ENCODE measurements around the gene WDR33.
A peak's percentile ranks its signal among the peaks of the same experiment; 100 is the strongest.

Gene WDR33

DNA sequence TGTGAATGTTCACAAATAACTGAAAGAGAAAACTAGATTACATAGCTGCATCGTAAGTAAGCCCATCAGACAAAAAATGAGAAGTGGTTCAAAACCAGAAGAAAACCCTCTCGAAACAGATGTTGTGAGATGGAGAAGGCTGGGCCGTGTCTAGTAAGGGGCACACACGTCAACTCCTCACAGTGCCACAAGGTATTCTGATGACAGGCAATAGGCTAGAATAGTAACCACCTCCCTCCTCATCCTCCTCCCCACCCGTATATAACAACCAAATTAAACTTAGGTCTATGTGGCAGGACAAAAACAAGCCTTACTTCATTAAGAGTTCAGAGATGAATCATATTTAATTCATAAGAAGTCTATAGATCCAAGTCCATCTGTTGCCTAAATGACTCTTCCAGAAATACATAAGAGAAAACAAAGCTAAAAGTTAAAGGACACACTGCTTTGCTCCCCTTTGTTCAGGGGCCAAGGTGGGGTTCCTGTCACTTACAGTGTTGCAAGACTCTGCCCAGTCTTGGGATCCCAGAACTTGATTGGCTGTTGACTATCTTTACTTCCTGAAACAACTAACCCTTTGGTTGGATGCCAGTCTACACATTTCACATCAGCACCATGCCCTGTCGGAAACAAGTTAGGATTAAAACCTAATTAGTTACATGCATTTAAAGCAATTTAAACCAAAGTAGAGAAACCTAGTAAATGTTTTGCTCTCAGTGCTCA, 84.7 kb downstream of the WDR33 start:
- FAIRE-seq (peak; percentile 38), DNase-seq (ENCODE audit: insufficient read length, low spot score) (no peak)
- TF ChIP-seq POU2F2 (IDR thresholded peaks at IDR 0.05; ENCODE audit: low read depth, low read length) (no peak), POLR2AphosphoS5 (IDR thresholded peaks at IDR 0.05; ENCODE audit: low read depth, low read length) (no peak), POLR2A (IDR thresholded peaks at IDR 0.05; ENCODE audit: low read depth, low read length) (no peak), TAF1 (IDR thresholded peaks at IDR 0.05; ENCODE audit: low read depth, low read length) (no peak), SPI1 (IDR thresholded peaks at IDR 0.05; ENCODE audit: low read depth, low read length) (no peak), PAX5 (IDR thresholded peaks at IDR 0.05; ENCODE audit: insufficient read depth, low read length, severe bottlenecking) (no peak)

DNA sequence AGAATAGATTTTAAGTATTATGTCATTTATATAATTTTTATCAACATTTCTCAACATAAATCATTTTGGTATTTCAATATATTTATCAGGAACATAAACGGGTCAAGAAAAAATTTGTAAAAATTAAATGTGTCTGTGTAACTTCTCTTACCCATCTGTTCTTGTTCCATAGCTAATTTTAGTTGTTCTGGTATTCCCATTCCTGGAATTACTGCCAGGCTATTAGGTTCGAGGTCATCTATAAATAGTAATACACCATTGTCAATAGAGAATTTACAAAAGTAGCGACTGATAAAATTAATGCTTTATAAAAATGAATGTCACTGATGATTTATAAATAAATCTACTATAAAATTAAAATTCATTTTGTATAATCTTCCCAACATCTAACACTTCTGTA, 88.2 kb downstream of the WDR33 start:
- no peak for FAIRE-seq
- DNase-seq (ENCODE audit: insufficient read length, low spot score): no peak
- TF ChIP-seq POLR2A (IDR thresholded peaks at IDR 0.05; ENCODE audit: low read depth, low read length) (no peak), PAX5 (IDR thresholded peaks at IDR 0.05; ENCODE audit: insufficient read depth, low read length, severe bottlenecking) (no peak), POLR2AphosphoS5 (IDR thresholded peaks at IDR 0.05; ENCODE audit: low read depth, low read length) (no peak), SPI1 (IDR thresholded peaks at IDR 0.05; ENCODE audit: low read depth, low read length) (no peak), TAF1 (IDR thresholded peaks at IDR 0.05; ENCODE audit: low read depth, low read length) (no peak), POU2F2 (IDR thresholded peaks at IDR 0.05; ENCODE audit: low read depth, low read length) (no peak)

DNA sequence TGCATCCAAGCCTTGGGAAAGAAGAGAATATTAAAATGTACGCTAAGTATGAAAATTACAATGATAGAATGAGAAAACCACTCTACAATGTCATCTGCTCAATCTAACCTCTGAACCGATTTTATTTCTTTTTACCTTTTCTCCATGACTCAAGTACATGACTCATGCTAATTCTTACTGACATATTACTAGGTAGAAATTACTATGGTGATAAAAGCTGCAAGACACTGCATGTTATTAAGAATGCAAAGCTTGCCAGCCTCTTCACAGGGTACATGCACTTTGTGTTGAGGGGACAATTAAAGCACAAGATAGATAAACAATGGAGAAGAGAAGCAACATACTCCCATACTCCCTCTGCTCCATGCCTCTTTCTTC, 89.0 kb downstream of the WDR33 start:
- TF ChIP-seq POLR2A (IDR thresholded peaks at IDR 0.05; ENCODE audit: low read depth, low read length) (no peak), TAF1 (IDR thresholded peaks at IDR 0.05; ENCODE audit: low read depth, low read length) (no peak), POLR2AphosphoS5 (IDR thresholded peaks at IDR 0.05; ENCODE audit: low read depth, low read length) (no peak), POU2F2 (IDR thresholded peaks at IDR 0.05; ENCODE audit: low read depth, low read length) (no peak), PAX5 (IDR thresholded peaks at IDR 0.05; ENCODE audit: insufficient read depth, low read length, severe bottlenecking) (no peak), SPI1 (IDR thresholded peaks at IDR 0.05; ENCODE audit: low read depth, low read length) (no peak)
- DNase-seq (ENCODE audit: insufficient read length, low spot score): no peak
- FAIRE-seq: no peak

DNA sequence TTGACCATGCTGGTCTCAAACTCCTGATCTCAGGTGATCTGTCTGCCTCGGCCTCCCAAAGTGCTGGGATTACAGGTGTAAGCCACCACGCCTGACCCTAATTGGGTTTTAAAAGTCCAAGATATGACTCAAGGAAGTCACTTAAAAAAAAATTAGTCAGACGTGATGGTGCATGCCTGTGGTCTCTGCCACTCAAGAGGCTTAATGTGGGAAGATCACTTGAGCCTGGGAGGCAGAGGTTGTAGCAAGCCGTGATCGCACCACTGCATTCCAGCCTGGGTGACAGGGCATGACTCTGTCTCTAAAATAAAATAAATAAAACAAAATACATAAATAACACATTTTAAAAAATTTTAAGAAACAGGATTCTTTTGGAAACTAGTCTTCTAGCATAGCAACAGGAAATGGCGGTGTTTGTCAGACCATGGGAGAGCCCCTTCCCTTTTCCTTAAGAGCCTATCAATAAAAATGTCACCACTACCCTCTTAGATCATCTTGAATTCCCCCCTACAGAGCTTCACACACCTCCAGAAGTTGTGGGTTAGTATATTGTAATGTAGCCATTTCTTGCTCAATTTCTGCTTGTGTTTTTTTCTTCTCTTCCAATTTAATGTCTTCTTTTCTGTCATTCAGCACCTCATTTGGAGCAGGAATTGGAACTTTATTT, 89.5 kb downstream of the WDR33 start:
- TF ChIP-seq POLR2AphosphoS5 (IDR thresholded peaks at IDR 0.05; ENCODE audit: low read depth, low read length): no peak
- TF ChIP-seq TAF1 (IDR thresholded peaks at IDR 0.05; ENCODE audit: low read depth, low read length): no peak
- no peak for TF ChIP-seq POU2F2 (IDR thresholded peaks at IDR 0.05; ENCODE audit: low read depth, low read length)
- TF ChIP-seq SPI1 (IDR thresholded peaks at IDR 0.05; ENCODE audit: low read depth, low read length): no peak
- TF ChIP-seq PAX5 (IDR thresholded peaks at IDR 0.05; ENCODE audit: insufficient read depth, low read length, severe bottlenecking): no peak
- TF ChIP-seq POLR2A (IDR thresholded peaks at IDR 0.05; ENCODE audit: low read depth, low read length): no peak
- FAIRE-seq (no peak), DNase-seq (ENCODE audit: insufficient read length, low spot score) (no peak)

DNA sequence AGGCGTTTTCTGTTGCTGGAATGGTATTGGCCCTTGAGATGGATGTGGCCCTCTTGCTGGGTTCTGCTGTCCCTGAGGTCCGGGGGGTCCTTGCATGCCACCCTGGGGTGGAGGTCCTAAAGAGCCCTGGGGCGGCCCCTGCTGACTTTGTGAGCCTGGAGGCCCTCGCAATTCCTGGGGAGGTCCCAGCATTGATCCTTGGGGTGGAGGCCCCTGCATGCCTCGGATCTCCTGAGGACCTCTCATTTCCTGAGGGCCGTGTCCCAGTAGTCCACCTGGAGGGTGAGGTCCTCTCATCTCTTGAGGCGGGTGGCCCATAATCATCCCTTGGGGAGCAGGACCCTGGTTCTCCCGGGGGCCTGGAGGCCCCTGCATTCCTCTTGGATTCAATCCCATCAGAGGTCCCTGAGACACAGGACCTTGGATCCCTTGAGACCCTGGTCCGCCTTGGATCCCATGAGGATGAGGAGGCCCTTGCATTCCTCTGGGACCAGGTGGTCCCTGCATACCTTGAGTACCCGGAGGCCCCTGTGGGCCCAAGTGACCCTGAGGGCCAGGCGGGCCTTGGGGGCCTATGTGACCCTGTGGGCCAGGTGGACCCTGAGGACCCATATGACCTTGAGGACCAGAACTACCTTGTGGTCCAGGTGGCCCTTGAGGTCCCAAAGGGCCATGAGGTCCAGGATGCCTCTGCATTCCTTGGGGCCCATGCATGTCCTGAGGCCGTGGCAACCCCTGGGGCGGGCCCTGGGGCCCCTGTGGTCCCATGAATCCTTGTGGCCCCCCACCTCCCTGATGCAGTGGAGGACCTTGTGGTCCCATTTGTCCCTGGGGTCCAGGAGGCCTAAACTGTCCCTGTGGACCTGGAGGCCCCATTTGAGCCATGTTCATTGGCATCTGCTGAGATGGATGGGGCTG, 91.4 kb downstream of the WDR33 start:
- TF ChIP-seq SPI1 (IDR thresholded peaks at IDR 0.05; ENCODE audit: low read depth, low read length) (no peak), TAF1 (IDR thresholded peaks at IDR 0.05; ENCODE audit: low read depth, low read length) (no peak), PAX5 (IDR thresholded peaks at IDR 0.05; ENCODE audit: insufficient read depth, low read length, severe bottlenecking) (no peak), POLR2A (IDR thresholded peaks at IDR 0.05; ENCODE audit: low read depth, low read length) (no peak), POLR2AphosphoS5 (IDR thresholded peaks at IDR 0.05; ENCODE audit: low read depth, low read length) (no peak), POU2F2 (IDR thresholded peaks at IDR 0.05; ENCODE audit: low read depth, low read length) (no peak)
- DNase-seq (ENCODE audit: insufficient read length, low spot score) (no peak), FAIRE-seq (no peak)

DNA sequence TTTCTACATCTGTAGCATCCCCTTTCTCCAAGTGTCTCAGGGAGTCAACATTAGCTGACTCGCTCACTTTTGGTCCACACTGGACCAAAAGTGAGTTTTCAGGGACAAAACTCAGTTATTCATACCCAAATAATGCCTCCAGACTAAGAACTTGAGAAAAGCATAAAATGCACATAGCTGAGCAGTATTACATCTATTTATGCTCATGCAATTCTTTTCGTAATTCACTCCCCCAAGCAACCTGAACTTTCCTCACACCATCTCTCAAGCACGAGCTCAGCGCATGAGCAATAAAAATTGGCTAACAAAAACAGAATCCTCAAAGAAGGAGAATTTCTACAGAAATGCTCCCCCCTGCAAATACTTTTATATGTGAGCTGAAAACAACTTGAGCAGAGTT, 92.7 kb downstream of the WDR33 start:
- no peak for TF ChIP-seq POLR2AphosphoS5 (IDR thresholded peaks at IDR 0.05; ENCODE audit: low read depth, low read length)
- no peak for TF ChIP-seq SPI1 (IDR thresholded peaks at IDR 0.05; ENCODE audit: low read depth, low read length)
- TF ChIP-seq TAF1 (IDR thresholded peaks at IDR 0.05; ENCODE audit: low read depth, low read length): no peak
- TF ChIP-seq POU2F2 (IDR thresholded peaks at IDR 0.05; ENCODE audit: low read depth, low read length): no peak
- no peak for TF ChIP-seq POLR2A (IDR thresholded peaks at IDR 0.05; ENCODE audit: low read depth, low read length)
- TF ChIP-seq PAX5 (IDR thresholded peaks at IDR 0.05; ENCODE audit: insufficient read depth, low read length, severe bottlenecking): no peak
- DNase-seq (ENCODE audit: insufficient read length, low spot score) (no peak), FAIRE-seq (no peak)

DNA sequence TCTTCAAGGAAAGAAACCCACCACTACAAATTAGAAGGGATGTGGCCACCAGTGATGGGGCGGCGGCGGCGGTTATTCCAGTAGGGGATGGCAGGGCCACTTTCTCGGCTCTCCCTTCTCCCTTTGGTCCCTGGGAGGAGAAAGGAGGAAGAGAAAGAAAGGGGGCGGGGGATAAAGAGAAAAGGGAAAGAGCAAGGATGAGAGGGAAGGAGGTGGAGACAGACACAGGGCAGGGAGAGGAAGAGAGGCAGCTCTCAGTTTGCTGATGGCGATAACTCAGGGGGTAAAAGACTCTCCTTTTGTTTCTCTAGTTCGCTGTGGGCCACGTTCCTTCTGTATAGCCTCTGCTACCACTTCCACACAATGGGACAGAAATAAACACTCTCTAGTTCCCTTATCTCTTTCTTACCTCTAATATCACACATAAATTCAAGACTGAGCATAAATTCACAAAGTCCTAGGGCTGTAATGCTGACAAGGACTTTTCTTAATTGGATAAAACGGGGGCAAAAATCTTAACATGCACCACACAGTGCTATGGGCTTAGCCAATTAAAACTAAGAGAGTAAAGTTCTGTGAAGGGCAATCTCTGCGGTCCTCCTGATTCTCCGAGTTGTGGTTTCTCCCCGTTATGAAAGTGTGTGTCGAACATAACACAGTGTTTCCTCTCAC, 95.1 kb downstream of the WDR33 start:
- FAIRE-seq: no peak
- no peak for DNase-seq (ENCODE audit: insufficient read length, low spot score)
- TF ChIP-seq TAF1 (IDR thresholded peaks at IDR 0.05; ENCODE audit: low read depth, low read length): no peak
- TF ChIP-seq POLR2A (IDR thresholded peaks at IDR 0.05; ENCODE audit: low read depth, low read length): no peak
- TF ChIP-seq PAX5 (IDR thresholded peaks at IDR 0.05; ENCODE audit: insufficient read depth, low read length, severe bottlenecking): no peak
- no peak for TF ChIP-seq POU2F2 (IDR thresholded peaks at IDR 0.05; ENCODE audit: low read depth, low read length)
- TF ChIP-seq SPI1 (IDR thresholded peaks at IDR 0.05; ENCODE audit: low read depth, low read length): no peak
- TF ChIP-seq POLR2AphosphoS5 (IDR thresholded peaks at IDR 0.05; ENCODE audit: low read depth, low read length): no peak

DNA sequence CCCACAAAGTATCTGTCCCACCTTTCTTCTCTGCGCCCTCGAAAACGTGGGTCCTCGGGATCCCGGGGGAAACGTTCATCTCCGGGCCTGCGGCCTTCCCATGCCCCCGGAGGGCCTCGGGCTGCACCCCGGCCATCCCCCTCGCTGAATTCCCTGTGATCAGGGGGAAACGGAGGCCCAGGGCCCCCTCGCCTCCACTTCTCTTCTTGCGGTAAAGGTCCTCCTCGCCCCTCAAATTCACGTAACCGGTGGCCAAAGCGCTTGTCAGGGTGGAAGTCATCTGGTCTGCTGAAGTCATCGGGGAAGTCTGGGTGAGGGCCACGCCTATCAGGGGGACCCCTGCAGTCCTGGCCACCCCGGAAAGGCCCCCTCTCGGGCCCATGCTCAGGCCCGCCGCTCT, 97.4 kb downstream of the WDR33 start:
- TF ChIP-seq POU2F2 (IDR thresholded peaks at IDR 0.05; ENCODE audit: low read depth, low read length) (no peak), POLR2A (IDR thresholded peaks at IDR 0.05; ENCODE audit: low read depth, low read length) (no peak), PAX5 (IDR thresholded peaks at IDR 0.05; ENCODE audit: insufficient read depth, low read length, severe bottlenecking) (no peak), SPI1 (IDR thresholded peaks at IDR 0.05; ENCODE audit: low read depth, low read length) (no peak), POLR2AphosphoS5 (IDR thresholded peaks at IDR 0.05; ENCODE audit: low read depth, low read length) (no peak), TAF1 (IDR thresholded peaks at IDR 0.05; ENCODE audit: low read depth, low read length) (no peak)
- DNase-seq (ENCODE audit: insufficient read length, low spot score) (no peak), FAIRE-seq (no peak)
